HG02678 (cell line): ENCODE data around the gene SVBP.

Source experiments
- ATAC-seq: cut with Tn5 transposase; IDR thresholded peaks from one replicate; pipeline ENCODE4 v1.9.1; 2021; ENCODE audit warnings: mild to moderate bottlenecking, moderate library complexity; ENCODE audit not compliant: unreplicated experiment

Gene SVBP

DNA sequence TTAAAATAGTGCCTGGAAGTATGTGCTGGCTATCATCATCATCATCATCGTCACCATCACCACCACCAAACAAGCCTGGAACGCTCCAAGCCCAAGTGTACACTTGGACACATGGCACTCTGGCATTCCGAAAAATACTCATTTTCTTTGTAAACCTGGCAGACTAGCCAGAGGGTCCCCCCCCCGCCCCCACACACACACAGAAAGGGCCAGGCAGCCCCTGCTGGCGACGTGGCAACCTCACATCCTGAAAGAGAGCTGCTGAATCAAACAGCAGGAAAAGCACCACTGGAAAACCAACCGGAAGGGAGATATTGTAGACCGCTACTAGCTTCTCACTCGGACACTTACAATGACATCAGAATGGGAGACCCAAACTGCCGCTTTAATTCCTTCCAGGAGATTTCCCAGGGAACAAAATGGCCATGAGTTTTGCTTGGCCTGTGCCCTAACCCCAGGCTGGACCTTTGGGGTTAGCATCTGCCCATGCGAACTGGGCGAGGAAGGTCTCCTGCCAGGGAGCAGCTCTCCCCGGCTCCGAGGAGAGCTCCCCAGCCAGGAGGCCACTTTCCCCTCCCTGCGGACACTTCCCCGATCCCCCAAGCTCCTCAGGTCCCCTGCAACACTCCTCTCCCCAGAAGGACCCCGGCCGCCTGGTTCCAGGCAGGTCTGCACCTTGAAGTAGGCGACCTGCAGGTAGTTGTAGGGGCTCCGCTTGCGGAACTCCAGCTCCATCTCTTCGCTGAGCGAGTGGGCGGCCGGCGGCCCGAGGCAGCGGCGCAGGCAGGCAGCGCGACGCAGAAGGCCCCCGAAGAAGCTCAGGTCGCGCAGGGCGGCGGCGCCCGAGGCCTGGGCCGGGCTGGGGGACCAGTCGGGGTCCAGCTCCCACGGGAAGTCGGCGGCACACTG, 51.1 kb downstream of the SVBP start:
- peak; percentile 16 for ATAC-seq

DNA sequence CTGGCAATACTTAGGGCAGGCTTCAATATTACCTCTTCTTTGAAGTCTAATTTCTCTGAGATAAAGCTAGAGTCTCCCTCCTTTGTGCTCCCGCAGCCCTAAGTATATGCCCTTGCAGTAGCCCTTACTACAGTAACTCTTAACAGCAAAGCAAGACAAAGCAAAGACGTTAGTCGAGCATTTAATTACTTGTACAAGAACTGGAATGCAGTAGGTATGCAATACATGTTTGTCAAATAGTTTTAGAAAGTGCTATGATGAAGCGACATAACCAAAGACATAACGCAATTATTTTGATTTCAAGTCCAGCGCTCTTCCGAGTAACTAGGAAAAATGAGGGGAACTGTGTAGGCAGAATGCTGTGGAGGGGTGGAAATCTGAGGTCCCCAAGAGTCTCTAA, 51.9 kb downstream of the SVBP start:
- ATAC-seq: no peak

DNA sequence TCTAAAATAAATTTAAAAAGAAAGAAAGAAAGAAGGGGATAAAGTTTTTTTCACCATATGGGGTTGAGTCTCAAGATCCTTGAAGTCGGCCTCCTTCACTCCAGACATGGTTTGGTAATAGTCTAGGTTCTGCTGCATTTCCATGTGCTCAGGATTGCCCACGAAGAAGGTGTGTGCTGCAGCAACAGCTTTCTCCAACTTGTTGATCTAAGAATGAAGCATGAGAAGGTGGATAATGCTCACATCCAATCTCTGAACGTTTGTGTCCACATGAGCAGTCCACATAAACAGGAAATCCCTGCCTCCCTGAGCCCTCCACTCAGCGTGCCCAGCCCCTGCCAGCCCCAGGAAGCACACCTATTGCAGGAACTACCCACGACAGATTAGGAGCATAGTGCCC, 54.9 kb downstream of the SVBP start:
- ATAC-seq: no peak

DNA sequence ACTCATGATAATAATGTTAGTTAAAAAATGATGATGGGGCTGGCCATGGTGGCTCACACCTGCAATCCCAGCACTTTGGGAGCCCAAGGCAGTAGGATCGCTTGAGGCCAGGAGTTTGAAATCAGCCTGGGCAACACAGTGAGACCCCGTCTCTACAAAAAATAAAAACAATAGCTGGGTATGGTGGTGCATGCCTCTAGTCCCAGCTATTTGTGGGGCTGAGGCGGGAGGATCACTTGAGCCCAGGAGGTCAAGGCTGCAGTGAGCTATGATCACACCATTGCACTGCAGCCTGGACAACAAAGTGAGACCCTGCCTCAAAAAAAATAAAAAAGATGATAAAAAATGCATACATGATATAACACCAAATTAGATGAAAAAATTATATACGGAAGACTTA, 55.6 kb downstream of the SVBP start:
- no peak for ATAC-seq

DNA sequence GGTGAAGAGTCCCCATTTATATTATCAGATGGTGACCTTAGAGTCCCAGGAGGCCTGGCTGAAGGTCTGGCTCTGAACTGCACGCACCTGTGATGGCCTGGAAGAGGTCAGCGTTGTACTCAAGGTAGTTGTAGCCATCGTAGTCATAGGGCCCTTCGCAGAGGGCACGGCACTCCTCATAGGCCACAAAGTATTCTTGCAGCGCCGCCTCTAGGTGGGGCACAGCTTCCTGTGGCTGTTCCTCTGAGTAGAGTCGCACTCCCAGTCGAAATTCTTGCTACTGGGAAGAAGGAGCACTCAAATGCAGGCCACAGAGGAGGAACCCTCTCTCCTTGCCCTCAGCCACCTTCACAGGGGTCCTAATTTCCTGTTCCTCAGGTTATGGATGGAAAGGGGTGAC, 58.1 kb downstream of the SVBP start:
- ATAC-seq: no peak

DNA sequence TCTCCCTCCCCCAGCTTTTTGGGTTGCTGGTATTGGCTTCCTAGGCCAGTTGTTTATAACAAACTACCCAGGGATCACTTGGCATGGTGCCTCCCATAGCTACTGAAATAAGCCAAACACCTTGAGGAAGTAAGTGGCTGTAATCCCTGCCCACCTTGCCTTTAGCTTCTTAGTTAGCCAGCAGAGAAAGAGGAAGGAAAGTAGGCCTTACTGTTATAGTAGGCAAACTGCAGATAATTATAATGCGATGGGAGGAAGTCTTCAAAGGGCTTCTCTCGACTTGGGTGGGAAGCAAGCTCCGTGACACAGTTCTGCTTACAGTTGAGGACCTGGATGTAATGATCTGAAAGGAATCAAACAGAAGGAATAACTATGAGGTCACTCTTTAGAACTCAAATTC, 58.6 kb downstream of the SVBP start:
- no peak for ATAC-seq

DNA sequence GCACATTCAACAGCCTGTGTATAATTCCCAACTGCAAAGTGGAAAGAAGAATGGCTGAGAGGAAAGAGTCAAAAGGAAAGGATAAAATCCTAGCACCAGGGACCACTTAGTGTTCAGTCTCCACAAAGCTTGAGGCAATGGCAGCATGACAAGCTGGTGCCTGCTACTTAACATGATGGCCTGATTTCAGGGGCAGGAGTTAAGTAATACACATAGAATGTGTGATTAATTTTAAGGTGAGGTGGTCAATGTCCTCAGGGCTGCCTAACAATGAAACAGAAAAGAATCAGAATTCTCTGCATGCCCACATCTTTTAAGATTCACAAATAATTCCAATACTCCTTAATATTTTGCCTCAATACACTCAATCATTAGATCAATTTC, 59.3 kb downstream of the SVBP start:
- no peak for ATAC-seq
